Measurements from ENCODE around the gene PPP2R5C.

The PPP2R5C gene

DNA sequence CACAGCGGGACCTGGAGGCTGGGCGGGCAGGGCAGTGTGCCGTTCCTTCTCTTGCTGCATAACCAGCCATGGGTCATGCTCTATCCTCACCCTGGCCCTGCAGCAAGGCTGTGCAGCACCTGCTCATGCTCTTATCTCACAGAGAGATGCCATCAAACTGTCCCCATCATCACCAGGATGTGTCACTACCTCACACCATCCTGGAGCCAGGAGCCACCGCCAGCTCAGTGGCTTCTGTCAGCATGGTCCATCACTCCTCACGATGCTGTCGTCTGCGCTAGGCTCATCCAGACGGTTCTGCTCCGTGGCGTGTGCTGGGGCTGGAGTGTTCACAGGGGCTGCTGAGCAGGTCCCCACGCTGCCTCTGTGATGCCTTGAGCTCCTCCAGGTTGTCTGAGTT, 125.7 kb downstream of the PPP2R5C start:
- no peak for DNase-seq (ENCODE audit: low spot score)

DNA sequence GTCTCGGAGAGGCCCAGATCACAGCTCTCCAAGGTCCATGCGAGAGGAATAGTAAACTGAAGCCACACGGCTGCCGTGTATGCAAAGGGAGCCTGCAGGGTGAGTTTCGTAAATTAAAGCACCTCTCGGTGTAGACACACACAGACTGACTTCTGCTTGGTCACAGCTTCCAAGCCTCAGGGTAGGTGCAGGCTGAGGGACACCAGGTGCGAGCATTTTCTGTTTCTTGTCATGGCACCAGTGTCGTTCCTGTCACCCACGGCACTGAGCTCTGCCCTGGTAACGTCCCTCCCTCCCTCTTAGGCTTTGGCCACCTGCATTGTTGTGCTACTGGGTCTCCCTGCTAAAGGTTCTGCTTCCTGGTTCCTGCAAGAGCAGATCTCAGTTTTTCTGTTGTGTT, 126.7 kb downstream of the PPP2R5C start:
- DNase-seq (ENCODE audit: low spot score) = no peak

DNA sequence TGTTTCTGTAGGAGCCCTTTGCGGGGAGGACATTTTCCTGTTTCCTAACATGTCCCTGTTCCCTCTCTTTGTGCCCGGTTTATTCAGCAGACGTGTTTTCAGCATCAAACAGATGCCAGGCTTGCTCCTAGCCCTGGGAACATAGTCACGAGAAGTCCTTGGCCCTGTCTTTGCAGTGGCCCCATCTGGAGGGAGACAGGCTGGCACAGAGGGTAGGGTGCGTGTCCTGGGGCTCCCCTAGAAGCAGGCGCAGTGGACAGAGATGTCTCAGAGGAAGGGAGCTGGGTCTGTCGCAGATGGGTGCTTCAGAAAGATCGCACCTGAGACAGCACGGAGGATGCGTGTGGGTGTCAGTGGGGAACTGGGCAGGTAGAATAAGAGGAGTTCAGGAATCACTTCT, 127.9 kb downstream of the PPP2R5C start:
- no peak for DNase-seq (ENCODE audit: low spot score)

DNA sequence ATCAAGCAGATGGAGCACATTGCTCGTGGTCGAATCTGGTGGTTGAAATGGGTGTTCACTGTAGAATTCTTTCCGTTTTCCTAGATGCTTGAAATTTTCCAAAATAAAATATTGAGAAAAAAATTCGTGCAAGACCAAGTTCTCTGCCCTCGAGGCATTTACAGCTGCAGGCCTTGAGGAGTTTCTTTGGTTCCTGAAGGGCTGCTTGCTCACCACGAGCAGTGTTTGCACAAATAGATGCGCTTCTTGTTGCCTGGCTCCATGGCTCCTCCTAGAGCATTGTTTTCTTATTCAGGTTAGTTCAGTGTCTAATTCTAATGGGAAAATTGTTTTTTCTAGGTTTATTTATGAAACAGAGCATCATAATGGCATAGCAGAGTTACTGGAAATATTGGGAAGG, 128.4 kb downstream of the PPP2R5C start:
- DNase-seq (ENCODE audit: low spot score) = no peak

DNA sequence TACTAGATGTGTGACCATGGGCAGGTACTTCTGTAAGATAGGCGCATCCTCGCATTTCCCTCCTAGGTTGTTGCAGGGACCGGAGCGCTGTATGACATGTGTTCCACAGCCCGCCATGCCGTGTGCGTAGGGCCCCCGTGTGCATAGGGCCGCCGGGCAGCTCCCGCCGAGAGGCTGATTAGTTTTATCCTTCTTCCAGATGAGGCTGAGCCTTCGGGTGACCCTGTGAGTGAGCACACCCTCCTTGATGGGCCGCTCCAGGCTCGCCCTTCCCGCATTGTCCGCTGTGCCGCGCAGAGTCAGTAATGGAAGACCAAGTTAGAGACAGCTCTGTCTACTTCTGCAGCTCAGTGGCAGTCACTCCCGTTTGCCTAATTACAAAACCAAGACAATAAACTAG, 130.0 kb downstream of the PPP2R5C start:
- no peak for DNase-seq (ENCODE audit: low spot score)

DNA sequence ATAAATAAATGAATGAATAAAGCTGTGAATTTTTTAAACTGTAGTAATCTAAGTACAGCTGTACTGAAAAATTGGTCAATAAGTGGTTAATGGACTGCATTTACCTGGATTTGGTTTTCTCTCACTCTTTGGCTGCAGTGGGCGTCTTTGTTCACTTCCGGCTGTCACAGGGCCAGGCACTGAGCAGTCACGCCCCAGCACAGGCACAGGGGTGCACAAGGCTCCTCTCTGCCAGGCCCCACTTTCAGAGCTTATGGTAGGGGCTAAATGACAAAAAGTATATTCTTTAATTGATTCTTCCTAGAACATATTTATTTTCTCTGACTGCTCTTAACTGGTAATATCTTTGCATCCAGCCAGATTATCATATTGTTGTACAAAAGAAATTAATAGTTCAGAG, 132.2 kb downstream of the PPP2R5C start:
- no peak for DNase-seq (ENCODE audit: low spot score)

DNA sequence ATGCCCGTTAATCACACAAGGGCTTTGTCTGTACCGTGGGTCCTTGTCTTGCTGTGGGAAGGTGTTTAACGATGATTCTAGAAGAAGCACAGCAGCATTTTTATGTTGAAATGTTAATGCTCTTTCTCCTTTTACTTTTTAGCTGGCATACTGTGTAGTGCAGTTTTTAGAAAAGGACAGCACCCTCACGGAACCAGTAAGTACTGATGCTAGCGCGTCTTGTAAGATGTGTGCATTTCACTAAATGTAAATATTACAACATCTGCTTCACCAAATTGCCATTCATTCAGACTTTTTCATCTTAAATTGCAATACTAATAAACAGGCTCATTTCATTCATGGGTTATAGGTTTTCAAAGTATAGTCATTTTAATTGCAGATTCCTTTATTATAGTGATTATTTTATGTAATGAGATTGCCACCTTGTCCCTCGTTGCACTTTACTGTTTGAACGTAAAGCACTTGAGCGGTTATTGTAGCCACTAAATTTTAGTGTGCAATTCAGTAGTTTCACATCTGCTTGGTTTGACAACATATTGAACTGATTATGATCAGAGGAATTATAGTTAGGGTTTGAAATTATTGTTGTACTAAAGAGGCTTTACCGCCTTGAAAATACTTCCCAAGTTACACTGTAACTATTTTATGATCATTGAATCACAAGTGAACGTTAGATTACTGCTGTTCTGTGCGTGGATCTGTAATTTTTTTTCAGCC, 133.0 kb downstream of the PPP2R5C start:
- DNase-seq (ENCODE audit: low spot score) = no peak

DNA sequence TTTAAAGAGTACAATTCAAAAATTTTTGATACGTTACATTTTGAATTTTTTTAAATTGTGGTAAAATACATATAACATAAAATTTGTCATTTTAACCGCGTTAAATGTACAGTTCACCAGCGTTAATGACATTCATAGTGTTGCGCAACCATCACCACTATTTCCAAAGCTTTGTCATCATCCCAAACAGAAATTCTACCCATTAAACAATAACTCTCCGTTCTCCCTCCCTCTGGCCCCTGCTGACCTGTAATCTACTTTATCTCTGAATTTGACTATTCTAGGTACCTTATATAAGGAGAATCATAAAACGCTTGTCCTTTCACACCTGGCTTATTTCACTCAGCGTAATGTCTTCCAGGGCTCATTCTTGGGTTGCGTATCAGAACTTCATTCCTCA, 133.7 kb downstream of the PPP2R5C start:
- DNase-seq (ENCODE audit: low spot score) = no peak

DNA sequence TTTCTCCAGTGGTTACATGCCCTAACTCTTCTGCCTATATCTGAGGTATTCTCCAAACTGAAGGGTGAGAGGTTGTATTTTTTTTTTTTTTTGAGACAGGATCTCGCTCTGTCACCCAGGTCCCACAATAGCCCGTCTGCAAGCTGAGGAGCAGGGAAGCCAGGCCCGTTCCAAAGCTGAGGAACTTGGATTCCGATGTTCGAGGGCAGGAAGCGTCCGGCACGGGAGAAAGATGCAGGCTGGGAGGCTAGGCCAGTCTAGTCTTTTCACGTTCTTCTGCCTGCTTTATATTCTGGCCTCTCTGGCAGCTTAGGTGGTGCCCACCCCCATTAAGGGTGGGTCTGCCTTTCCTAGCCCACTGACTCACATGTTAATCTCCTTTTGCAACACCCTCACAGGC, 135.8 kb downstream of the PPP2R5C start:
- DNase-seq (ENCODE audit: low spot score) = no peak

DNA sequence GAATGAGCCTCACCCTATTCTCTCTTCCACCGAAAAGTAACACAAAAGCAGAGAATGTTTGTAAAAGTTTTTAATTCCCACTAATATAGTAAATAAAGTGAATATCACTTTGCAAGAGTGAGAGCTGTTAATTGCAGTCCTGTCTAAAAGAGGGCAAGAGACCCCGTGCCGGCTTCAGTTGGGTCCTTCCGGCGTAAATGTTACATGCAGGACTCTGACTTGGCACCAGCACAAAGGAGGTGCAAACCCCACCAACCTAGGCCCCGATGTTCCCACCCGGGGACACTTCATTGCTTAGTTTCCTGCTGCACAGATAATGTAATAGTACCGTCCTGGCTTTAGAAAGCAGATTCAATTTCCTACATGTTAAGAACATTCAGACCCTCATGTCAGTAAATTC, 136.9 kb downstream of the PPP2R5C start:
- no peak for DNase-seq (ENCODE audit: low spot score)

DNA sequence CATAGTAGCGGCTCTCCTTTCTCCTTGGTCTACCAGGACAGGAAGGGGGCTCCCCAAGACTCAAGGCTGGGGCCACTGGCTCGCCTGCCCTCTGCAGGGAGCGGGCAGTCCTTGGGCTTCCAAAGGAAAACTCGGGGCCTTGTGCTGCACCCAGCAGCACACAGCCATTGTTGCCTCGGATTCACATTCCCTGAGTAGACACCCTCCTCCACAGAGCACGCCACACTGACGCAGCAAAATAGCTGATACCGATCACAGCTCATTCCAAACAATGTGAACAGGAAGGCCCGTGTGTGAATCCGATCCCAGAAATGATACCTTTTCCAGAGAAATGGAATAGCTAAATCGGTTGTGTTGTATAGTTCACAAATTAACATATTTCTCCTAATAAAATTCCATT, 137.8 kb downstream of the PPP2R5C start:
- DNase-seq (ENCODE audit: low spot score) = no peak

DNA sequence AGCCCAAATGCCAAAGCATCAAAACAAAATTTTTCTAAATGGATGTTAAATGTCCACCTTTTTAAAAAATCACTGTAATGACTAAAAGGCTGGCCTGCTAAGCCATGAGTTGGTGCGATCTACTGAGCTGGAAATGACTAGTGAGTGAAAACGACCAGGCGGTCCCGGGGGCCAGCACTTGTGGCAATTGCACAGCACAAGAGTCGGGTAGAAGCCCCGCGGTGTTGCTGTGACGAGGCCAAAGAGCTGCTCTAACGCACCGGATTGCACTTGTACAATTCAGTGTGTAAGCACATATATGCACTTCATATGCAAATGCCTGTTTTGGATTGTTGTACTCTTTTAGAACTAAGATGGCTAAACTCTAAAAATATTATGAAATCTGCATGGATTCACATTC, 138.7 kb downstream of the PPP2R5C start:
- DNase-seq (ENCODE audit: low spot score) = no peak

DNA sequence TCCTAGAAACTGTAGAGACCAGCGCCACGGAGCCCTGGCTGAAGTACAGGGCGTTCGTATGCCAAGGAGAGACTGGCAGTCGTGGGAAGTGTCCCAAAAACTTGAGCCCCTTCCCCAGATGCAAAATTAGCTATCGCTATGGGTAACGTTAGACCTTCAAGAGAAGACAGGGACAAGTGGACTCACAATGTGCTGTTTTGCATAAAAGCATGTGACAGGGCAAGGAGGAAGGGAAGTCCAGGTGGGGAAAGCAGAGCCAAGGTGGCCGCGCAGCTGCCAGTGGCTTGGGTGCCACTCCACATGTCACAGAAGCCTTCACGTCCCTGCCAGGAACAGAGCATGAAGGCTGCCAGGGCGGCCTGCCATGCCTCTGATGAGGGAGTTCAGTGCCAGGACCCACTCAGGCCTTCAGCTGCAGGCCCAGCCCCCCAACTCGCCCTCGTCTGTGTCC, 141.6 kb downstream of the PPP2R5C start:
- no peak for DNase-seq (ENCODE audit: low spot score)

DNA sequence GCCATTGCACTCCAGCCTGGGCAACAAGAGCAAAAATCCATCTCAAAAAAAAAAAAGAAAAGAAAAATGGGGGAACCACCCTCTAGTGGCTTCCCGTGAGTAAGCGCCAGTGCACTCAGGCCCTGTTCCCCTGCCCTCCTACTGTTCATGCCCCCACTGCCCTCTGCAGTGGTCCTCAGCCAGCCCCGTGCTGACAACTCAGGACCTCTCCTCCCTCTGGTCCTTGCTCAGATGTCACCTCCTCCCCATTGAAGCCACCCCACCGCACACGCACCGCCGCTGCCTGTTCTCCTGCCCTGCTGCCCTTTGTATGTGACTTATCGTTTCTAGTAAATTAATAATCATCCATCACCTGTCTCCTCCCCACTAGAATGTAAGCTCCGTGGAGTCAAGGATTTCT, 144.1 kb downstream of the PPP2R5C start:
- DNase-seq (ENCODE audit: low spot score) = no peak

DNA sequence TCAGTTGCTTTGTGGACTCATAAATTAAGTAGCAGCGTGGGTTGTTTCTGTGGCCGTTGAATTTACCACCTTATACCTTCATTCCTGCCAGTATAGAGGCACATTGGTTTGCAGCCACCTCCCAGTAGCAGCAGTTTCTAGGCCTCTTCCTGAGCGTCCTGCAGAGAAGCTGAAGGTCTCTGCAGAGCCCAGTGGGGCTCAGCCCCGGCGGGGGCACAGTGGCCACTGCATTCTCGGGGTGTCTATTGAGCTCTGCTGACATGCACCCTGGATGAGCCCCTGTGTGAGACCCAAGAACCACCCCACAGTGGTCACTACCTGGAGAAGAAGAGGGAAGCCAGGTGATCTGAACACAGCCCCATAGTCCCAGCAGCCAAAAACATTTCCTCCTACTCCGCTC, 145.1 kb downstream of the PPP2R5C start:
- DNase-seq (ENCODE audit: low spot score) = no peak

DNA sequence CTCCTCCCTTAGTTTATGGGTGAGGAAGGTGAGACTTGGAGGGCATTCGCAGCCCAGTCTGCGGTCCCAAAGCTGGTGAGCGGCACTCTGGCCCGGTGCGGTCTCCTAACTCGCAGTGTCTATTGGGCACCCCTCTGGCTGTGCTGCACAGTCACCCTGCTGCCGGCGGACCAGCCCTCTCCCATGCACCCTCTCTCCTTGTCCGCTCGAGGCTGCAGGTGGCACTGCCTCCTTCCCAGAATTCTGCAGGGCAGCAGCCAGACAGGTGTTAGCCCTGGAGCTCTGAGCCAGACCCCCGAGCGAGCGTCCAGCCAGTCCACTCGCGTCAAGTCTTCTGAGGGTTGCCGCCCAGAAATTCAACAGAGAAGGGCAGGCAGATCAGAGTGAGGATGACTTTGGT, 146.1 kb downstream of the PPP2R5C start:
- DNase-seq (ENCODE audit: low spot score) = no peak

DNA sequence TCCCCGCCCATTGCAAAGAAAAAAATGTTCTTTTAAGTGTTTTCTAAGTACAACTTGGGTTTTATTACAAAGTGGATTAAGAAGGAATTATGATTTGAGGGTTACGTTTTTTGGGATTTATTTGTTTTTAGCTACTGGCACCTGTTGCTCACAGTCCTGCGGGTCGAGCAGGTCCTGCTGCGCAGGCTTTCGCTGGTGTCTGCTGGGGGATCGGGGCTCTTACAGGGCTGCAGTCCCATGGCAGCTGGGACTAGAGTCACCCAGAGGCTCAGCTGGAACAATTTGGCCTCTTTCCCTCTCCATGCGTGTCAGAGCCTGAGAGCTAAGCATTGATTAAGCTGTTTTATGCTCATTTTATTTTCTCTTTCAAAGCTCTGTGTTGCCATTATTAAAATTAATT, 147.3 kb downstream of the PPP2R5C start:
- DNase-seq (ENCODE audit: low spot score) = no peak

DNA sequence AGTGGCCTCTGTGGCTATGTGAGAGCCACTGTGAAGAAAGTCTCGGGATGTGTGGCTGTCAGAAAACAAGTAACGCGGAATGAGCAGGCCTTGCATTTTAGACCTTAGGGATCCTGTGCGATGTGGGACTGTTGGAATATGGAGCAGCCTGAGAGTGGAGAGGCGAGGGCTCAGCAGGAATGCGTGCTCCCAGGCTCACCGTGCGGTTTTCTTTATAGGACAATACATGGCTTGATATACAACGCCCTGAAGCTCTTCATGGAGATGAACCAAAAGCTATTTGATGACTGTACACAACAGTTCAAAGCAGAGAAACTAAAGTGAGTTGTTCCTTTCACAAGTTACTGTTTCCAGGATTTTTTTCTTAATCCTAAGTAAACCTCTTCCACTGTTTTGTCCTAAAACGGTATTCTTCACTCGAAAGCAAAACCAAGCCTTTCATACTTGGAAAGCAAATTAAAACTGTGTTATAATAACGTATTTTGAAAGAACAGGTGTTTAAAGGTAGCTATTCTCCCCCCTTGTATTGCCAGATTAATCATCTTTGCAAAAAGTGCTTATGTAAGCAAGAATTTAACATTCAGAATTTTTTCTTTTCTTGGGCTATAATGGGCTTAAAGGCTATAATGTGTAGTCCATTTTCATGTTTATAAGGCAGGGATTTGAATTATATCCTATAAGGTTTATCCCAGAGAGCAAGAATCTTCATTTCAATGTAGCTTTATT, 148.0 kb downstream of the PPP2R5C start:
- DNase-seq (ENCODE audit: low spot score) = no peak

DNA sequence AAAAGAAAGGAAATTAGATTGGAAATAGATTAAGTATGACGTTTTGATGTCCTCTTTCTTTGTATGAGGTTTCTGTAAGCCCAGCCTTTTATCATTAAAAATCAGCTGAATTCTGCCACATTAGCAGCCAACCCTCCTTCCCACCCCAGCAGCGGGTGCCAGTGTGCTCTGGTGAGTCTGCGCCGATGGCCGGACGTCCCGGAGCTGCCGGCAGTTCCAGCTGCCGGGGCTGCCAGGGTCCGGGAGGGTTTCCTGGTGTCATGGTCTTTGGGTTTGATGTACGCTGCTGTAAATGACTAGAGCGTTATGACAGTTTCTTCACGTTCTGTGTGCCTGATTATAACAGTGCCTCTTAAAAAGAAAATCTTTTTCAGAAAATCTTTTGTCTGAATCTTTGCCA, 151.3 kb downstream of the PPP2R5C start:
- DNase-seq (ENCODE audit: low spot score) = no peak

DNA sequence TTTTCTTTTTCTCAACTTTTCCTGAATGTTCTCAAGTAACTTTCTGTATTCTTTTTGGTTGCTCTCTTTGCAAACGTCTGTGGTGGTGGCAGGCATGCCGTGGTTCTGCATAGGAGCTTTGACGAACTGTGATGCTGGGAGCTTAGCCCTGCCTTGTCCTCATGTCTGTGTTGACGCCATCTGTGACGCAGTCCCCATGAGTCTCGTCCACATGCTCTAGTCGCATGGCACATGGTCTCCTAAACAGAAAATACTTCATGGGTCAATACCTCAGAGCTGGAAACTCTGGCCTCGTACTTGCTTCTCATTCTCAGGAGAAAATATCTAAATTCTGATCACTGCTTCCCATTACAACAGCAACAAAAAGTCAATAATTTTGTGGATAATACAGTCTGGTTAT, 152.6 kb downstream of the PPP2R5C start:
- DNase-seq (ENCODE audit: low spot score) = no peak

DNA sequence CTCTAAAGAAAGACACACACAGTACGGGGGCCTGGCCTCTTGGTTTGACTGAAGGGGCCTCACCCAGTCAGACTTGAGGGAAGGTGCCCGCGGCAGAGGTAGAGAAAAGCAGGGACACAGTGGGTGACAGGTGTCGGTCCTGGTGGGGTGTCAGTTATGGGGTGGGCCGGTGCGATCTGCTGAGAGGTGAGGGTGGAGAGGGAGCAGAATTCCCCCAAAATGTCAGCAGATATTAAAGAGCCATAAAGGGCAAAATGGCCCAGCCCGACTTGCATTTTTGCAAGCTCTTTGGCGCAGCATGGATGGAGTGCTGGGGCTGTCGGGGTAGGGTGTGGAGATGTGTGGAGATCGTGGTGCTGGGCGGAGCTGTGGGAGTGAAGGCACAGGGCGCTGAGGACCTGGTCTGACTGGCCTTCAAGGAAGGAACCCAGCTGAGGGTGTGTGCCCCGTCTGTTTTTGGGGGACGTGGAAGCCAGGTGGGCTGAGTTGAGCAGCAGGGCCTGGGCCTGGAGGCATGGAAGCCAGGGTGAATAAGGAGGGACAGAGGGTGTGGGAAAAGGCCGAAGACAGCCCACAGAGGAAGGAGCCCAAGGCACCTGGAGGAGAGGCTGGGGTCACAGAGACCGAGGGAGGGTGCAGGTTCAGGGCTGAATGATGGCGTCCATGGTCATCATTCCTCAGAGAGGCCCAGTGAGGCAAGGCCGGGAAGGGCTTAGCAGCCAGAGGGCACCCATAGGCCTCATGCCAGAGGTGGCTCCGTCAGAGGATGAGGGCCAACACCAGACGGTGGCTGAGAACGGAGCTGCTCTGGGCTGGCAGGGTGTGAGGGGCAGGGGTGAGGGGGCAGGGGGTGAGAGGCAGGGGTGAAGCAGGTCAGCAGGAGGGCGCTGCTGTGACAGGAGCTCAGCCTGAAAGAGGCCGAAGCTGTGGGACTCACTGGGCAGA, 154.6 kb downstream of the PPP2R5C start:
- DNase-seq (ENCODE audit: low spot score) = no peak

DNA sequence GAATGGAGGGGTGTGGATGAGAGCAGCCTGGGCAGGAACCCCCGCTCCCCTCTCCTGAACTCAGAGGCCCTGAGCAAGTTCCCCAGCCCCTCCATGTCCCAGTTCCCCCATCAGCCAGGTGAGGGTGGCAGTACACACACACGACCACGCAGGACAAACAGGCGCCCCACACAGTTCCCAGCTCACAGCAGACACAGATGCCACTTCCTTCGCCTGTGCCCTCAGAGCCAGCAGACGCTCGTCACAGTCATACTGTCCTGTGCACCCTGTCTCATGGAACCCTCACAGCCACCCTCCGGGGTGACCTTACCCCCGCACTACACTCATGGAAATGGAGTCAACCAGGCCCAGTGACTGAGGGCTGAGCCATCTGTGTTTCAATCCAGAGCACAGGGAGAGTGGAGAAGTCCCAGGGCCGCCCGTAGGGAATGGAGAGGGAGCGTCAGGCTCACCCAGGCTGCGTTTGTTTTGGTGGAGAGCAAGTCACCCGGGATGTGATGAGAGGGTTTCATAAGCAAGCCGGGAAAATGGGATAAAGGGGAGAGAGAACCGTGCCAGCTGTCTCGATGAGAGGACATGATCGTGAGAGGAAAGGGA, 155.4 kb downstream of the PPP2R5C start:
- no peak for DNase-seq (ENCODE audit: low spot score)
